Activated CD4-positive, alpha-beta T cell treated with anti-CD3 and anti-CD28 coated beads, Interleukin-2, amount 50 U/mL, for 1 hour (primary cell): ENCODE measurements around the gene GLTP.
"Not testable (repeated sequence)": the region's sequence is repeated elsewhere in the genome, so short reads cannot be mapped to it uniquely, and the experiment has no call there.

ENCODE experiments used
- DNase-seq: peaks from one replicate; pipeline ENCODE4 v3.0.0-alpha.2; 2020

GLTP gene

GRCh38 chr12:109900752-109901580 lies 20.6 kb upstream of the GLTP start:
- DNase-seq = no peak

- DNase-seq = peak; percentile 73
Measured at GRCh38 chr12:109899783-109900751, 19.7 kb upstream of the GLTP start, which contains the start of gene TCHP. TSS of gene TCHP (plus strand) at chr12:109900274. CDS start at chr12:109903027, 2,753 bp downstream.

GRCh38 chr12:109899345-109899744 lies 19.0 kb upstream of the GLTP start:
- not testable (repeated sequence) for DNase-seq

GRCh38 chr12:109897029-109897428 lies 16.7 kb upstream of the GLTP start:
- no peak for DNase-seq

GRCh38 chr12:109896188-109896587 lies 15.8 kb upstream of the GLTP start:
- DNase-seq = no peak

GRCh38 chr12:109894939-109895338 lies 14.6 kb upstream of the GLTP start:
- no peak for DNase-seq

- DNase-seq = no peak
Measured at GRCh38 chr12:109893261-109893995, 13.1 kb upstream of the GLTP start.

GRCh38 chr12:109892748-109893147 lies 12.4 kb upstream of the GLTP start:
- no peak for DNase-seq

GRCh38 chr12:109892165-109892715 lies 11.9 kb upstream of the GLTP start:
- no peak for DNase-seq

GRCh38 chr12:109891731-109892130 lies 11.4 kb upstream of the GLTP start:
- not testable (repeated sequence) for DNase-seq

- DNase-seq = no peak
Measured at GRCh38 chr12:109890620-109891170, 10.4 kb upstream of the GLTP start.

- DNase-seq = no peak
Measured at GRCh38 chr12:109888179-109889020, 8.1 kb upstream of the GLTP start.

- DNase-seq = no peak
Measured at GRCh38 chr12:109885616-109886015, 5.3 kb upstream of the GLTP start.

- DNase-seq = no peak
Measured at GRCh38 chr12:109883461-109883860, 3.1 kb upstream of the GLTP start.

- DNase-seq = no peak
Measured at GRCh38 chr12:109881752-109882151, 1.4 kb upstream of the GLTP start.

- no peak for DNase-seq
Measured at GRCh38 chr12:109880938-109881337, 597 bp upstream of the GLTP start.

GRCh38 chr12:109879351-109880042 lies 844 bp downstream of the GLTP start:
- DNase-seq = no peak

- no peak for DNase-seq
Measured at GRCh38 chr12:109878749-109879148, 1.6 kb downstream of the GLTP start.

GRCh38 chr12:109878247-109878625 lies 2.1 kb downstream of the GLTP start:
- DNase-seq = no peak

- no peak for DNase-seq
Measured at GRCh38 chr12:109877504-109878246, 2.7 kb downstream of the GLTP start.
